HG02943 (cell line): ENCODE results near the gene DHX32.
"Not testable (repeated sequence)": the region's sequence is repeated elsewhere in the genome, so short reads cannot be mapped to it uniquely, and the experiment has no call there.

ENCODE experiments used
- ATAC-seq: cut with Tn5 transposase; IDR thresholded peaks from one replicate; pipeline ENCODE4 v1.9.1; 2021; ENCODE audit warnings: mild to moderate bottlenecking, low read depth, moderate library complexity; ENCODE audit not compliant: unreplicated experiment

DHX32 gene

DNA sequence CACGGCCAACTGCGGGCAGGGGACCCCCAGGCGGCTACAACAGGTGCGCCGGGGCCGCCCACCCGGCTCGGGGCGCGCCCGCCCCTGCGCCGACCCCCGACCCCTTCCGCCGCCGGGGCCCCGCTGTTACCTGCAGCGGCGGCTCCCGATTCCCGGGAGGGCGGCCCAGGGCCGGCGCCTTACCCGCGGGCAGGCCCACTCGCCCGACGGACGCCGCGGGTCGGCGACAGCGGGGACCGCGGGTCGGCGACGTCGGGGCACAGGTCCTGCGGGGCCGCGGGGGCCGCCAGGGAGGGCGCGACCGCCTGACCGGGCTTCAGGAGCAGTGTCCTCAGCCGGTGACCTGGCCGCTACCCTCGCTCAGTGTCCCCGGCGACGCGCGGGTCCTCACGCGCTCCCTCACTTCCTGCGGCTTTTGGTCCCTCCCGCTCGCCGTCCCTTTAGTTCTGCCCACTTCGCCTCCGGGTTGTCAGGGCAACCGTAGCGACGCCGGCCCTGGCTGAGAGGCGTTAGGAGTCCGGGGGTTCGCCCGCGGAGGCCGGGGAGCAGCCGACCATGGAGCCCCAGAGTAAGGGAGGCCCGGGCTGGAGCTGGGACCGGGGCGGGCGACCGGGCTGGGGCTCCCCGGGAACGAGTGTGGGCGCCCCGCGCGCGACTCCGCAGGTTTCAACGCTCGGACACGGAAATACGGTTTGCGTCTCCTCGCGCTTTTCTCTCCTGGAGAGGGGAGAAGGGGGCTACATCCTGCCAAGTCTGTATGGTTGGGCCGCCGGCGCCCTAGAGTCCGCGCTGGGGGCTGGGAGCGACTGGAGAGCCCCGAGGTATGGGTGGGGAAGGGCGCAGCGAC, 15.2 kb upstream of the DHX32 start, which contains the start of gene FANK1:
Gene FANK1, plus strand, starts transcription at position 477 of the 847 bp plus-strand sequence. Its CDS starts 79 bp downstream, at position 556.
- peak; percentile 89 for ATAC-seq

DNA sequence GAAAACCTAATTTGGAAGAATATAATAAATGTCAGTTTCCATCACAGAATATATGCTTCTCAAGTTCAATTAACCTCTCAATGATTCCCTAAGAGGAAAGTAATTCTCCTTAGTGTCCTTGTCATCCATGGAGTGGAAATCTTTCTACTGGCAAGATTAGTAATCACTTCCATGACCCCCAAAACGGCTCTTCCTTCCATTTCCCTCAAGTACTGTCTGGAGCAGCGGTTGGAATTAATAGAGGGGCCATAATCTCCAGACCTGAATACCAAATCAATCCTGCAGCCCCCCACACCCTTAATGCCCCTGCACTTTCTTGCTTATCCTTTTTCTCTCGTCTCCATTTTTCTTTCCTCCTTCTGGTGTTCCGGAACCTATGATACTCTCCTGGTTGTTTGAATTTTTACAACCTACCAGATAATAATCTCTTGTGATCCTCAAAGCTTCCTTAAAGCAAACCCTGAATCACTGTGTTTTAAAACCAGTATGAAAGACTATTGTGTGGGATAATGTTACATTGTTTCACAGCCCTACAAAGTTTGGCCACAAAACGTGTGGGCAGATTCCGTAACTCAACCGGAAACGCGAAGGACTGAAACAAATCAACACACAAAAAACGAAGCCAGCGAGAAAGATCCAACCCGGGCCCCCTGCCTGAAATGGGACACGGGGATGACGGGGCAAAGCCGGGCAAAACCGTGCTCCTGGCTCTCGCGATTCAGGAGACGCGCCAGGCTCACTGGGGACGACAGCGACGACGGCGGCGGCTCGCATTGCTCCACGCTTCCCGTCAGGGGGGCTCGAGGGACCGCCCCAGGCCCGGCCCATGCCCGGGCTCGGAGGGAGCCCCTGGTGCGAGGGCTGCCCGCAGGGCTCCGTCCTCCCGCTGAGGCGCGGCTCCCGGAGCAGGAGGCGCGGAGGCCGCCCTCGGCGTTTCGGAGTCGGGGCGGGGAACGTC, 14.3 kb upstream of the DHX32 start:
- peak; percentile 41 for ATAC-seq

DNA sequence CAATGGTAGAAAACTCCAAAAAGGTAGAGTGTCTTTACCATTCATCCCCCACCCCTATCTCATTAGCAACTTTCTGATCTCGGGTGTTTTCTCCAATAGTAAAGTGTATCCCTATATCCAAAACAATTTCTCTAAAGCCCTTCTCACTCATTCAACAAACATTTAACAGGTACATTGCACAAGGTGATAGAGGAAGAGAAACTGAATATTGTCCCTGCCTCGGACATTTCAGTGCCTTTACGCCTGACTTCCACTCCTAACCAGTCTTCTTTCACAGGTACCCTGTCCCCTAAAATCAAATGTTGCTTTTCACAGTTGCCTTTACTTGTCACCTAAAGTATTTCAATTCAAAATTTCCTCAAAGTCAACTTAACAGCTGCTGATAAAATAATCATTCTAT, 13.1 kb upstream of the DHX32 start:
- ATAC-seq, result not testable (repeated sequence)

DNA sequence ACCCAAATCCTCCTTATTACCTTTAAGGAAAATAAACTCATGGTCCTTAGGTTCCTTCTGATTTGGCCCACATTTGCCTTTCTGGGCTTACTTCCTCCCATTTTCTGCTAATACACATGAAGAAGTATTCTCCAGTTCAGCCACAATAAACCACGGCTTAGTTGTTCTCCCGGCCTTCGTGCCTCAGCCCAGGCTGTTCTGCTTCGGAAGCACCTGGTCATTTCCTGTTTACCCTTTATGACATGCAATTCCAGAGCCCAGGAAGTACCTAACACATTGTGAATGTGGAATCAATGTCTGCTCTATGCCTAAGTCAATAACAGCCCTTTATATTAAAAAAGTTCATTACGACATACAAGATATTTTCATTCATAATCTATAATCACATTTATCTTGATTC, 11.3 kb upstream of the DHX32 start:
- ATAC-seq, result not testable (repeated sequence)

DNA sequence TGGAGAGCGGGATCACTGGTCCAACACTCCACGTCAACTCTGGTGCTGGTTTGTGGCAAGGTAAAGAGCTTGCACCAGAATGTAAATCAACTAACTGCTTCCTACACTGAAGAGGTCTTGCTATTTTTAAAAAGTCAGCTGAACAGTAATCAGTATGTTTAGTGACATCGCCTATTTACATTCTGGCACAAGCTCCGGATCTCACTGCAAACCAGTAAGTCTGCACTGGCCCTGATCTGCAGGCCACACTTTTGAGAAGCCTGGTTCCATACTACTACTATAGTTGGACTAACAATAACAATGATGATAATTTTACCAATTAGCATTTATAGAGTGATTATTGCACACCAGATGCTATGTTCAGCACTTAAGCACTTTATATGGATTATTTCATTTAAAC, 8.3 kb upstream of the DHX32 start:
- not testable (repeated sequence) for ATAC-seq

- ATAC-seq, result no peak
Observed at GRCh38 chr10:125886914-125887512, 5.9 kb upstream of the DHX32 start.

DNA sequence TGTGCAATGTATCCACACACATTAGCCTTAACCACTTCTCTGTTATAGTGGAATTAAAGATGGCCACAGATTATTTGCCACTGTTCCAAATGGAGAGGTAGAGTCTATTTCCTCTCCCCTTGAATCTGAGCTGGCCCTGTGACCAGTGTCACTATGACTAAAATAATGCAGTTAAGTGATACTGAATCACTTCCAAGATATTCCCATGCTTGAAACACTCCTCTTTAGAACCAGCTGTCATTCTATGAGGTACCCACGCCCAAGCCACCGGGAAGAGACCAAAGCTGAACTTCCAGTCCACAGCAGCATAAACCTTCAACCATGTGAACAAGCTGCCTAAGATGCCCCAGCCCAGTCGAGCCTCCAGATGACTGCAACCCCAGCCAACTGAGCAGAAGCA, 2.1 kb upstream of the DHX32 start:
- no peak for ATAC-seq

DNA sequence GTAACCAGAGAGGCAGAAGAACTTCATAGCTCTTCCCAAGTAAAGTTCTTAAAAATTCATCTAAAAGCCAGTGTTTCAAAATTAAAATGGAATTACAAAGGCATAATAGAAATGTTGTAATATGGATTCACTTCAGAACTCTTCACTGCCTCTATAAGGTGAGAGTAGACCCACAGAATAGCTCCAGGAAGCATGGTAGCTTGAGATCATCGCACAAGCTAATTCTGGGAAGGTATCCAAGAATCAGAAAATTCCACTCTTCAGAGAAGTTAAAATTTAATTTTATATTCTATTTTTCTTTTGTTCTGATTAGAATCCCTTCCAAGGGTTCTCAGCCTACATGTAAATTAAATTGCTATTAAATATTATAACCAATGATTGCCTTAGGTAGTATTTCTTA, 1.5 kb upstream of the DHX32 start:
- ATAC-seq, result no peak

DNA sequence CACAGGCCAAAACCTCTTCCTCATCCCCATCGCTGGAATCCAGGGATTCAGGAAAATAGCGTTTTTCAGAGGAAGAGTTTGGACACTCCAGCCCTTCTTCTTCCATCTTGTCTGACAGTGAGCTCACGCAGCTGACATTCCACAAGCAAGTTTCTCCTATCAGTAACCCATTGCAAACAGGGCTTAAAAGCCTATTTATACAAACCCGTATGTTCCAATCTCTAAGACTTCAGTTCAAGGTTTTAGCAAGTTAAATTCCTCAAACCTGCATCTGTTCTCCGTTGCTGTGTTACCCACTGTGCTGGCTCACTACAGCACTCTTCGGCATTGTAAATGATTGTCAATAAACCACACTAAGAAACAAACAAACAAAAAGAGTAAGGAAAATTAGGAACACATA, 373 bp downstream of the DHX32 start:
- no peak for ATAC-seq

- no peak for ATAC-seq
Observed at GRCh38 chr10:125878957-125879835, 1.9 kb downstream of the DHX32 start.

DNA sequence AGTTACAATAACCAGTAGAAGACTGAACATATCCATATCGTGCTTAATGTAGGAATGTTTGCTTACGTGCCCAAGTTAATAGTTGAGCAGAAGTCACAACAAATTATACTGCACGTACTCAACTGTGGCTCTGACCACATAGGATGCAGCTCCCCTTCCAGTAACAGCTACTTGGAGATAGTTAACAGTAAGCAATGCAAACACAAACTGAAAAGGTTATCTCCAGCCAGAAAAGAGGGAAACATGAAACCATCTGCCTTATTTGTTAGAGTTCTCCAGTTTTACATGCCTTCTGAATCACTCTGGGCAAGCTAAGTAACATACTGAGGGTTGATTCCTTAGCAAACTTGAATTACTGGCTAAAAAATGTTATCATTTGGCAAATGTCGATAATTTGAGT, 9.8 kb downstream of the DHX32 start:
- no peak for ATAC-seq

GRCh38 chr10:125868372-125868975, 12.6 kb downstream of the DHX32 start:
- no peak for ATAC-seq

GRCh38 chr10:125866421-125867029, 14.6 kb downstream of the DHX32 start:
- ATAC-seq, result no peak

GRCh38 chr10:125865120-125865519, 16.0 kb downstream of the DHX32 start:
- ATAC-seq, result no peak

GRCh38 chr10:125859128-125859817, 21.8 kb downstream of the DHX32 start:
- no peak for ATAC-seq

GRCh38 chr10:125857185-125857760, 23.8 kb downstream of the DHX32 start:
- no peak for ATAC-seq

DNA sequence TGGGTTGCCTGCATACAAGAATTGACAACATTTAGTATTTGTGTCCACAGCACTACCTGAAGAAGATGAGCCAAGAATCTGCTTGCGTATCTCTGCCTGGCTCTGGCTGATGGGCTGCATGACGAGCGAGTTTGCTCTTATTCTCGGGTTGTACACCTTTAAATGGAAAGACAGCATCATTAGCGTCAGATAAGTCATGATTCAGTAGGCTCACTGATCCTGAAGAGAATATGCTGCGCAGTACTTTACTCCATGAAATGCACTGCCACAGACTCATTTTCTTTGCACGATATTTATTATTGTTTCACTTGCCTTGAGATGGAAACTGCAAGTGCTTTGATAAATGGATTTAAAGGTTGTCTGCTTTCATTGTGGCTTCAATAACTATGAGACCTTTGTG, 28.6 kb downstream of the DHX32 start:
- ATAC-seq, result no peak
